ENCODE measurements around the gene RGS9. TPM values are rescaled to one million over a fixed set of nuclear protein-coding genes. Genes with fewer than 3 reads are reported as not detected.

Gene RGS9
- total and polyA plus RNA-seq, 2 experiments from 2014 or later, result 12.8 to 29.6 TPM

- no peaks in the 10 kb centered on the region for H4K20me1 ChIP-seq (replicated peaks; ENCODE audit: insufficient read depth)
- no peak overlapping the region for H3K4me2 ChIP-seq
- DNase-seq (ENCODE audit: low spot score) (no peak), ATAC-seq (no peak)
- no peaks in the 10 kb centered on the region for H3K36me3 ChIP-seq (ENCODE audit: insufficient read depth)
- Mint-ChIP-seq H3K4me3 (no peak overlapping the region), H3K4me1 (peaks cover 4% of the 10 kb centered on the region; the same call in 1 of the 3 replicates), H3K27ac (no peak overlapping the region), H3K27me3 (ENCODE audit: insufficient read depth, low read depth, poor library complexity) (no peaks in the 10 kb centered on the region), H3K9me3 (no peaks in the 10 kb centered on the region), H3K36me3 (ENCODE audit: low read depth) (no peaks in the 10 kb centered on the region)
- no peaks in the 10 kb centered on the region for H3F3A ChIP-seq (replicated peaks; ENCODE audit: low read depth)
- no peaks in the 10 kb centered on the region for H3K27me3 ChIP-seq (ENCODE audit: insufficient read depth)
- no peak overlapping the region for H2AFZ ChIP-seq
- peaks cover 4% of the 10 kb centered on the region; the same call in 1 of the 2 replicates for H3K4me1 ChIP-seq (ENCODE audit: insufficient read depth)
- no peak overlapping the region for H3K27ac ChIP-seq (ENCODE audit: low read depth)
- no peaks in the 10 kb centered on the region for H3K9me2 ChIP-seq (ENCODE audit: insufficient read depth)
- TF ChIP-seq NANOG (IDR thresholded peaks at IDR 0.05; ENCODE audit: borderline replicate concordance), result no peak
- no peak for TF ChIP-seq JUNB (IDR thresholded peaks at IDR 0.05; ENCODE audit: unreplicated experiment)
- TF ChIP-seq, protein P1, sequence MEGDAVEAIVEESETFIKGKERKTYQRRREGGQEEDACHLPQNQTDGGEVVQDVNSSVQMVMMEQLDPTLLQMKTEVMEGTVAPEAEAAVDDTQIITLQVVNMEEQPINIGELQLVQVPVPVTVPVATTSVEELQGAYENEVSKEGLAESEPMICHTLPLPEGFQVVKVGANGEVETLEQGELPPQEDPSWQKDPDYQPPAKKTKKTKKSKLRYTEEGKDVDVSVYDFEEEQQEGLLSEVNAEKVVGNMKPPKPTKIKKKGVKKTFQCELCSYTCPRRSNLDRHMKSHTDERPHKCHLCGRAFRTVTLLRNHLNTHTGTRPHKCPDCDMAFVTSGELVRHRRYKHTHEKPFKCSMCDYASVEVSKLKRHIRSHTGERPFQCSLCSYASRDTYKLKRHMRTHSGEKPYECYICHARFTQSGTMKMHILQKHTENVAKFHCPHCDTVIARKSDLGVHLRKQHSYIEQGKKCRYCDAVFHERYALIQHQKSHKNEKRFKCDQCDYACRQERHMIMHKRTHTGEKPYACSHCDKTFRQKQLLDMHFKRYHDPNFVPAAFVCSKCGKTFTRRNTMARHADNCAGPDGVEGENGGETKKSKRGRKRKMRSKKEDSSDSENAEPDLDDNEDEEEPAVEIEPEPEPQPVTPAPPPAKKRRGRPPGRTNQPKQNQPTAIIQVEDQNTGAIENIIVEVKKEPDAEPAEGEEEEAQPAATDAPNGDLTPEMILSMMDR (conservative IDR thresholded peaks at IDR 0.05; ENCODE audit: low read depth in 2 of 2), result no peak
- no peak for TF ChIP-seq CREB1 (CRISPR knock-in tag; IDR thresholded peaks at IDR 0.05; ENCODE audit: low read depth)
- no peak for TF ChIP-seq REST (IDR thresholded peaks at IDR 0.05; ENCODE audit: unreplicated experiment)
- TF ChIP-seq POLR2AphosphoS5 (IDR thresholded peaks at IDR 0.05; ENCODE audit: low read depth), result no peak
- no peak for TF ChIP-seq ZNF462 (CRISPR knock-in tag; IDR thresholded peaks at IDR 0.05)
- TF ChIP-seq ZNF114 (CRISPR knock-in tag; IDR thresholded peaks at IDR 0.05), result no peak
- no peak for TF ChIP-seq EZH2phosphoT487 (IDR thresholded peaks at IDR 0.05; ENCODE audit: unreplicated experiment)
- no peak for TF ChIP-seq ZNF331 (CRISPR knock-in tag; IDR thresholded peaks at IDR 0.05; ENCODE audit: low read depth)
- TF ChIP-seq ETS1 (IDR thresholded peaks at IDR 0.05), result no peak
- TF ChIP-seq STAT1 (IDR thresholded peaks at IDR 0.05; ENCODE audit: unreplicated experiment), result no peak
- no peak for TF ChIP-seq EZH2 (IDR thresholded peaks at IDR 0.05; ENCODE audit: low read depth, unreplicated experiment)
- no peaks in the 10 kb centered on the region for H3K79me2 ChIP-seq (replicated peaks; ENCODE audit: insufficient read depth)
- no peak overlapping the region for H3K4me3 ChIP-seq
These were observed 65.8 kb downstream of the RGS9 start for GRCh38 chr17:65202844-65203571.
